ENCODE measurements around the gene MANEA.
"Not testable (repeated sequence)": the region's sequence is repeated elsewhere in the genome, so short reads cannot be mapped to it uniquely, and the experiment has no call there.

Gene MANEA, protein sequence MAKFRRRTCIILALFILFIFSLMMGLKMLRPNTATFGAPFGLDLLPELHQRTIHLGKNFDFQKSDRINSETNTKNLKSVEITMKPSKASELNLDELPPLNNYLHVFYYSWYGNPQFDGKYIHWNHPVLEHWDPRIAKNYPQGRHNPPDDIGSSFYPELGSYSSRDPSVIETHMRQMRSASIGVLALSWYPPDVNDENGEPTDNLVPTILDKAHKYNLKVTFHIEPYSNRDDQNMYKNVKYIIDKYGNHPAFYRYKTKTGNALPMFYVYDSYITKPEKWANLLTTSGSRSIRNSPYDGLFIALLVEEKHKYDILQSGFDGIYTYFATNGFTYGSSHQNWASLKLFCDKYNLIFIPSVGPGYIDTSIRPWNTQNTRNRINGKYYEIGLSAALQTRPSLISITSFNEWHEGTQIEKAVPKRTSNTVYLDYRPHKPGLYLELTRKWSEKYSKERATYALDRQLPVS

GRCh38 chr6:95577304-95578105 lies at the start of gene MANEA:
TSS of gene MANEA (plus strand) at chr6:95577535. CDS start at chr6:95586440, 8,905 bp downstream.
- Mint-ChIP-seq H3K36me3 (peaks cover 2 to 3% of the 10 kb centered on the region in 2 donors), H3K9me3 (no peaks in the 10 kb centered on the region), H3K4me3 (peak within 1 kb of the TSS; percentile 94 to 99), H3K27me3 (no peaks in the 10 kb centered on the region), H3K27ac (peak within 1 kb of the TSS; percentile 97), H3K4me1 (peaks cover 8 to 27% of the 10 kb centered on the region in 2 donors)
- DNase-seq: peak; percentile 73
- peak; percentile 90 to 93 for ATAC-seq (replicated peaks)

DNA sequence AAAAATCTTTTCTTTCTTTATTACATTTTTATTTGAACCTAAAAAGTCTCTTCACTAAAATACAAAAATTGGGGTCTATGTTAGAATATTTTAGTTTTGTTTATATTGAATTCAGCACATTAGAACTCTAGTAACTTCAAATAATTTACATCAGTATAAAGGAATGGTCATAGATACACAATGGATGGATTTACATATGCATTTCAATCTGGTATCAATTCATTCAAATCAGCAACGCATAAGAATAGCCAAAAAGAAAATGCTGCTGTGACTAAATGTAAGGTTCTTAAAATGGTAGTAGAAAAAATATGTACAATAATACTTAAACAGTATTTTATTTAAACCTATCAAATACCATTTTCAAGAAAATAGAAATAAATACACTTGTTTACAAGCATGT lies 47.6 kb upstream of the MANEA start:
- H3K27me3 Mint-ChIP-seq: peaks cover 3 to 7% of the 10 kb centered on the region in 2 donors
- no peaks in the 10 kb centered on the region for H3K36me3 Mint-ChIP-seq
- ATAC-seq (replicated peaks) (no peak), DNase-seq (no peak)
- no peak overlapping the region for H3K4me3 Mint-ChIP-seq
- no peaks in the 10 kb centered on the region for H3K4me1 Mint-ChIP-seq
- no peak overlapping the region for H3K27ac Mint-ChIP-seq
- peaks cover 0 to 2% of the 10 kb centered on the region in 2 donors for H3K9me3 Mint-ChIP-seq

- Mint-ChIP-seq H3K4me1 (no peaks in the 10 kb centered on the region), H3K9me3 (no peaks in the 10 kb centered on the region), H3K27ac (no peak overlapping the region), H3K27me3 (peaks cover 0 to 7% of the 10 kb centered on the region in 2 donors), H3K36me3 (no peaks in the 10 kb centered on the region), H3K4me3 (no peak overlapping the region)
- ATAC-seq (replicated peaks) (no peak), DNase-seq (no peak)
Measured at GRCh38 chr6:95530176-95530819, 47.0 kb upstream of the MANEA start.

GRCh38 chr6:95543798-95544197 lies 33.5 kb upstream of the MANEA start:
- Mint-ChIP-seq H3K36me3 (no peaks in the 10 kb centered on the region), H3K27ac (no peak overlapping the region), H3K4me3 (no peak overlapping the region), H3K4me1 (no peaks in the 10 kb centered on the region), H3K9me3 (no peaks in the 10 kb centered on the region), H3K27me3 (peaks cover 0 to 10% of the 10 kb centered on the region in 2 donors)
- no peak for DNase-seq
- no peak for ATAC-seq (replicated peaks)

GRCh38 chr6:95544517-95545225 lies 32.7 kb upstream of the MANEA start:
- ATAC-seq (replicated peaks) (no peak), DNase-seq (no peak)
- no peaks in the 10 kb centered on the region for H3K4me1 Mint-ChIP-seq
- H3K4me3 Mint-ChIP-seq: no peak overlapping the region
- no peaks in the 10 kb centered on the region for H3K36me3 Mint-ChIP-seq
- H3K27me3 Mint-ChIP-seq: peaks cover 0 to 9% of the 10 kb centered on the region in 2 donors
- H3K27ac Mint-ChIP-seq: no peak overlapping the region
- no peaks in the 10 kb centered on the region for H3K9me3 Mint-ChIP-seq

DNA sequence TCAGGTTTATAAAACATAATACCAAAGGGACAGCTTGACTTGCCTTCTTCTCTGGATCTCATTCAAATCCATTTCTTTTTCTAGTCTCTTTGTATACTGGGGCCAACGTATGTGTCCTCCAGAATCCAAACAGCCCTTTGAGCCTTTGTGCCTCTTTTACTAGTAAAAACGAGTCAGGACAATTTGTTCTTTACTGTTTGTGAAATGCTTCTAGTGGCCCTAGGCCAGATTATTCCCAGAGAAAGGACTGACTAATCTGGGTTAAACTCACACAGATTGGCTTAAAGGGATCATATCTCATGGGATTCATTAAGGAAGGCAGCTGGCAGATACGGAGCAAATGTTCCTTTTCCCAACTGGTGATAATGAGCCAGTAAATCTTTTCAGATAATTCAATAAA lies 32.1 kb upstream of the MANEA start:
- DNase-seq (no peak), ATAC-seq (replicated peaks) (no peak)
- Mint-ChIP-seq H3K9me3 (no peaks in the 10 kb centered on the region), H3K4me3 (no peak overlapping the region), H3K27me3 (peaks cover 0 to 9% of the 10 kb centered on the region in 2 donors), H3K36me3 (no peaks in the 10 kb centered on the region), H3K27ac (no peak overlapping the region), H3K4me1 (no peaks in the 10 kb centered on the region)

- H3K9me3 Mint-ChIP-seq: no peaks in the 10 kb centered on the region
- no peaks in the 10 kb centered on the region for H3K36me3 Mint-ChIP-seq
- peaks cover 0 to 9% of the 10 kb centered on the region in 2 donors for H3K27me3 Mint-ChIP-seq
- no peak for DNase-seq
- no peak for ATAC-seq (replicated peaks)
- no peak overlapping the region for H3K27ac Mint-ChIP-seq
- no peak overlapping the region for H3K4me3 Mint-ChIP-seq
- H3K4me1 Mint-ChIP-seq: no peaks in the 10 kb centered on the region
Measured at GRCh38 chr6:95545686-95546085, 31.6 kb upstream of the MANEA start.

GRCh38 chr6:95546148-95546547 lies 31.2 kb upstream of the MANEA start:
- ATAC-seq (replicated peaks) (no peak), DNase-seq (no peak)
- H3K9me3 Mint-ChIP-seq: no peaks in the 10 kb centered on the region
- no peaks in the 10 kb centered on the region for H3K36me3 Mint-ChIP-seq
- peaks cover 0 to 9% of the 10 kb centered on the region in 2 donors for H3K27me3 Mint-ChIP-seq
- H3K4me1 Mint-ChIP-seq: no peaks in the 10 kb centered on the region
- H3K27ac Mint-ChIP-seq: no peak overlapping the region
- no peak overlapping the region for H3K4me3 Mint-ChIP-seq

GRCh38 chr6:95547043-95547442 lies 30.3 kb upstream of the MANEA start:
- Mint-ChIP-seq H3K27me3 (peaks cover 0 to 5% of the 10 kb centered on the region in 2 donors), H3K4me3 (no peak overlapping the region), H3K9me3 (no peaks in the 10 kb centered on the region), H3K36me3 (no peaks in the 10 kb centered on the region), H3K4me1 (no peaks in the 10 kb centered on the region), H3K27ac (no peak overlapping the region)
- no peak for DNase-seq
- no peak for ATAC-seq (replicated peaks)

GRCh38 chr6:95548188-95548786 lies 29.0 kb upstream of the MANEA start:
- Mint-ChIP-seq H3K36me3 (no peaks in the 10 kb centered on the region), H3K4me1 (no peaks in the 10 kb centered on the region), H3K27me3 (no peaks in the 10 kb centered on the region), H3K27ac (no peak overlapping the region), H3K9me3 (peaks cover 0 to 4% of the 10 kb centered on the region in 2 donors), H3K4me3 (no peak overlapping the region)
- DNase-seq (no peak), ATAC-seq (replicated peaks) (peak in 1 of 2 donors; percentile 29)

- Mint-ChIP-seq H3K9me3 (peaks cover 4 to 7% of the 10 kb centered on the region in 2 donors), H3K4me3 (no peak overlapping the region), H3K27ac (no peak overlapping the region), H3K36me3 (peaks cover 5 to 9% of the 10 kb centered on the region in 2 donors), H3K27me3 (no peaks in the 10 kb centered on the region), H3K4me1 (no peaks in the 10 kb centered on the region)
- no peak for ATAC-seq (replicated peaks)
- DNase-seq: no peak
Measured at GRCh38 chr6:95551678-95552324, 25.5 kb upstream of the MANEA start.

DNA sequence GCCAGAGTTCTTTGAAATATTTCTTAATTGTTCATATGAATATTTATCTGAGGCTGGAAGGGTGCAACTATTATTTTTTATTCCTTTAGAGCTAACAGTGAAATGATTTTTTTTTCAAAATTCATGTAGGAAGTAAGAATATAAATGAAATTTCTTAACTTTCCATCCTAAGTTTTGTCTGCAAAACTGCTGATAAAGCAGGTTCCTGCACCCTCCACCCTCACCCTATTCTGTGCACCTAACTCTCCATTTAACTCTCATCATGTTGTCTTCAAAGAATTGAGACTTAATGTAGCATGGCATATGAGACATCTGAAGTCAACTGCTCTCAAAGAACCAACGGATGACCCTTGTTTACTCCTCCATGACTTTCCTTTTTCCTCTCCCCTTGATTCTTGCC lies 23.5 kb upstream of the MANEA start:
- DNase-seq (no peak), ATAC-seq (replicated peaks) (no peak)
- Mint-ChIP-seq H3K9me3 (peaks cover 4 to 7% of the 10 kb centered on the region in 2 donors), H3K36me3 (peaks cover 5 to 9% of the 10 kb centered on the region in 2 donors), H3K27ac (no peak overlapping the region), H3K4me1 (no peaks in the 10 kb centered on the region), H3K4me3 (no peak overlapping the region), H3K27me3 (no peaks in the 10 kb centered on the region)

DNA sequence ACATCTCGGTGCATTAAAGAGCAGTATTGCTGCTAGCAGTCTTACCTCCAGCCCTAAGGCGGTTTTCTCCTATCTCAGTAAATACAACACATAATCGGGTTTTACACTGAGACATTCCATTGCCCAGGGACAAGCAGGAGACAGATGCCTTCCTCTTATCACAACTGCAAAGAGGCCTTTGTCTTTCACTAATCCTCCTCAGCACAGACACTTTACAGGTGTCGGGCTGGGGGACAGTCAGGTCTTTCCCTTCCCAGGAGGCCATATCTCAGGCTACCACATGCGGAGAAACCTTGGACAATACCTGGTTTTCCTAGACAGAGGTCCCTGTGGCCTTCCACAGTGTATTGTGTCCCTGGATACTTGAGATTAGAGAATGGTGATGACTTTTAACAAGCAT lies 16.4 kb upstream of the MANEA start:
- DNase-seq; H3K4me3 Mint-ChIP-seq; H3K4me1 Mint-ChIP-seq; H3K9me3 Mint-ChIP-seq; H3K36me3 Mint-ChIP-seq; ATAC-seq (replicated peaks); H3K27ac Mint-ChIP-seq; H3K27me3 Mint-ChIP-seq: not testable (repeated sequence)

Data from stimulated activated naive B cell treated with anti-CD40 and anti-IgM and Interleukin-4, amounts not matched to agents 10 μg/mL and 1 μg/mL and 100 μg/mL, for 72 hours (primary cell).